HepG2 (cell line): ENCODE measurements around the gene KLF12. TPM values are rescaled to one million over a fixed set of nuclear protein-coding genes. Genes with fewer than 3 reads are reported as not detected.

Source experiments
- ATAC-seq: fragments of 200-7000 bp; cut with Tn5 transposase; 3 replicates; pipeline ENCODE4 v1.9.1; 2020; ENCODE audit warnings: mild to moderate bottlenecking, moderate library complexity
- BruUV-seq: library from RNA; stranded (reverse); fragments of 400-500 nt; replicated peaks from 2 replicates; lab custom pipeline; 2021; lab: Mats Ljungman, UMichigan
- CTCF ChIA-PET: fragments of 300-600 bp; formaldehyde crosslinking; extraction: SDS; loops from one replicate; lab custom pipeline; 2021; ENCODE audit warnings: low total read pairs, inconsistent platforms, low intra/inter-chr PET ratio; lab: Yijun Ruan, JAX
- POLR2A ChIA-PET: fragments of 350-600 bp; sonication (Branson Sonifier 250); formaldehyde crosslinking; loops from one replicate; lab custom pipeline; 2020; ENCODE audit warnings: antibody characterized with exemption, inconsistent platforms; lab: Yijun Ruan, JAX
- DNase-seq: peaks from one replicate; pipeline ENCODE4 v3.0.0-alpha.2; 2015; ENCODE audit warnings: low spot score
- FAIRE-seq: peaks from 3 replicates; lab custom pipeline; 2011; peaks lifted over from hg19 to GRCh38; lab: Jason Lieb, UNC
- H2AFZ ChIP-seq: one replicate; pipeline ENCODE4 v1.6.1; 2011; ENCODE audit warnings: low read length, inconsistent platforms
- H3K27ac ChIP-seq: fragments of 300-600 bp; 3 replicates; pipeline ENCODE4 v1.8.0; 2011; ENCODE audit warnings: mixed run types, mild to moderate bottlenecking, mixed read lengths, low read length, inconsistent platforms; ENCODE audit not compliant: insufficient read depth; ENCODE audit errors: extremely low read length
- H3K27me3 ChIP-seq, 2 experiments: fragments of 200-600 bp in 1 of 2; 2 replicates in 1 of 2; 3 replicates in 1 of 2; pipeline versions ENCODE4 v1.6.0 to v1.8.0; 2011; ENCODE audit warnings: low read length in 2 of 2, mild to moderate bottlenecking in 2 of 2, moderate library complexity in 2 of 2, inconsistent platforms in 1 of 2; ENCODE audit not compliant: insufficient read depth in 2 of 2, control insufficient read depth in 1 of 2
- H3K36me3 ChIP-seq, 2 experiments: fragments of 200-600 bp in 1 of 2; replicated peaks in 1 of 2; 2 replicates in 1 of 2; 3 replicates in 1 of 2; pipeline versions ENCODE4 v1.5.1 to v1.8.0; 2011; ENCODE audit warnings: low read length in 2 of 2, inconsistent platforms in 1 of 2; ENCODE audit not compliant: insufficient read depth in 2 of 2, control insufficient read depth in 1 of 2
- H3K4me1 ChIP-seq: 2 replicates; pipeline ENCODE4 v1.5.1; 2012; ENCODE audit warnings: low read length, inconsistent platforms; ENCODE audit not compliant: insufficient read depth
- H3K4me2 ChIP-seq: 2 replicates; pipeline ENCODE4 v1.6.0; 2011; ENCODE audit warnings: low read depth, low read length, inconsistent platforms
- H3K4me3 ChIP-seq, 3 experiments: fragments of 200-600 bp in 1 of 3; sonication (generic), shearing (Covaris generic) in 1 of 3; replicated peaks in 1 of 3; 2 replicates each; pipeline ENCODE4 v1.5.1; 2011 to 2016; ENCODE audit warnings: low read length in 3 of 3, inconsistent platforms in 2 of 3, low read depth in 2 of 3, mild to moderate bottlenecking in 2 of 3, control low read depth in 1 of 3, mixed read lengths in 1 of 3; ENCODE audit not compliant: insufficient read depth in 1 of 3
- H3K79me2 ChIP-seq: one replicate; pipeline ENCODE4 v1.6.1; 2011; ENCODE audit warnings: low read length, inconsistent platforms; ENCODE audit not compliant: insufficient read depth
- H3K9ac ChIP-seq: 2 replicates; pipeline ENCODE4 v1.6.0; 2011; ENCODE audit warnings: mild to moderate bottlenecking, low read depth, low read length, inconsistent platforms; ENCODE audit not compliant: insufficient read depth
- H3K9me3 ChIP-seq: 2 replicates; pipeline ENCODE4 v1.5.1; 2012; ENCODE audit warnings: mild to moderate bottlenecking, low read length
- H4K20me1 ChIP-seq: 2 replicates; pipeline ENCODE4 v1.6.0; 2011; ENCODE audit warnings: inconsistent platforms, mild to moderate bottlenecking, low read length, moderate library complexity; ENCODE audit not compliant: insufficient read depth
- HDAC2 ChIP-seq: sonication (generic); formaldehyde crosslinking; IDR thresholded peaks from 2 replicates; pipeline ENCODE4 v1.4.0; 2020; ENCODE audit warnings: missing genetic modification reagents
- MIXL1 ChIP-seq: IDR thresholded peaks from 2 replicates; pipeline ENCODE4 v1.6.1; 2016
- NCOA5 ChIP-seq: sonication (generic); formaldehyde crosslinking; IDR thresholded peaks from 2 replicates; pipeline ENCODE4 v1.4.0; 2020; ENCODE audit warnings: missing genetic modification reagents
- RBFOX2 ChIP-seq: fragments of 200-400 bp; formaldehyde crosslinking; IDR thresholded peaks from 2 replicates; pipeline ENCODE4 v1.6.1; 2017; ENCODE audit warnings: low read depth, mild to moderate bottlenecking, low read length
- RERE ChIP-seq: IDR thresholded peaks from 2 replicates; pipeline ENCODE4 v1.6.1; 2016; ENCODE audit warnings: low read depth, missing genetic modification reagents, missing compliant biosample characterization
- ZBTB2 ChIP-seq: sonication (generic); formaldehyde crosslinking; IDR thresholded peaks from 2 replicates; pipeline ENCODE4 v1.8.0; 2022; ENCODE audit warnings: low read depth, missing genetic modification reagents
- ZFP37 ChIP-seq: sonication (generic); formaldehyde crosslinking; IDR thresholded peaks from 2 replicates; pipeline ENCODE4 v1.4.0; 2020; ENCODE audit warnings: missing genetic modification reagents, borderline replicate concordance
- ZNF232 ChIP-seq: sonication (generic); formaldehyde crosslinking; IDR thresholded peaks from 2 replicates; pipeline ENCODE4 v1.4.0; 2020; ENCODE audit warnings: missing genetic modification reagents, borderline replicate concordance
- ZNF441 ChIP-seq: sonication (generic); formaldehyde crosslinking; IDR thresholded peaks from 2 replicates; pipeline ENCODE4 v1.7.0; 2021; ENCODE audit warnings: missing genetic modification reagents, borderline replicate concordance
- ZNF616 ChIP-seq: sonication (generic); formaldehyde crosslinking; IDR thresholded peaks from 2 replicates; pipeline ENCODE4 v1.5.0; 2020; ENCODE audit warnings: low read depth, mild to moderate bottlenecking, missing genetic modification reagents
- ZUFSP ChIP-seq: sonication (generic); formaldehyde crosslinking; IDR thresholded peaks from 2 replicates; pipeline ENCODE4 v1.9.0; 2021; ENCODE audit warnings: missing genetic modification reagents, mild to moderate bottlenecking, borderline replicate concordance
- WGBS: methylation state at CpG from one replicate; pipeline ENCODE4 v1.1.6; 2017; ENCODE audit warnings: low lambda C conversion rate; 5-methylcytosine and 5-hydroxymethylcytosine counted together
- in situ Hi-C: cut with HindIII; loops from 2 replicates; pipeline ENCODE4 v1.10.0; 2017; ENCODE audit warnings: low pct_unique_long_range_greater_than_20kb; ENCODE audit not compliant: extremely low pct_ligation_motif_present
- intact Hi-C: fragments of 100-400 bp; cut with micrococcal nuclease; formaldehyde crosslinking; loops from one replicate; pipeline ENCODE4 v1.10.0; 2022; ENCODE audit not compliant: unreplicated experiment
- polyA plus RNA-seq, 8 experiments: library from polyadenylated mRNA; depleted of rRNA in 3 of 8; stranded (reverse) in 7 of 8; unstranded in 1 of 8; fragments of >200 nt; fragmentation: Illumina TruSeq in 4 of 8; extraction: Trizol in 4 of 8; gene quantifications; 2 replicates each; pipeline versions ENCODE4 v1.2.1 to v1.2.3, GENCODE V29; 2011 to 2016; ENCODE audit warnings: low read depth in 4 of 8, missing spikeins in 1 of 8, mixed read lengths in 1 of 8; ENCODE audit not compliant: insufficient read depth in 1 of 8
- total RNA-seq, 5 experiments: library from RNA; depleted of rRNA; stranded (reverse); fragments of >200 nt; fragmentation: Illumina TruSeq; extraction: Trizol; gene quantifications; 2 replicates each; pipeline ENCODE4 v1.2.3, GENCODE V29; 2016; ENCODE audit warnings: low read depth in 1 of 5

KLF12 gene
- total and polyA plus RNA-seq, 2 of the 13 experiments (the other 11 are each of a cell fraction or from before 2014, with no cell fraction given): 0.66 to 1.5 TPM

- TF ChIP-seq ZBTB2 (CRISPR knock-in tag): no peak
- TF ChIP-seq ZNF441 (CRISPR knock-in tag): no peak
- no peak for TF ChIP-seq NCOA5 (CRISPR knock-in tag)
- TF ChIP-seq, all 625 proteins: peak for 0
Measured at GRCh38 chr13:74148352-74148751, 14.1 kb upstream of the KLF12 start (continued).

GRCh38 chr13:74145249-74145975, 11.2 kb upstream of the KLF12 start:
- POLR2A ChIA-PET: no interaction called here
- CTCF ChIA-PET: no interaction called here
- H3K4me3 ChIP-seq: no peak overlapping the region
- no peak overlapping the region for H3K27ac ChIP-seq
- intact Hi-C loops: no loop called here
- H3K36me3 ChIP-seq: no peaks in the 10 kb centered on the region
- no peaks in the 10 kb centered on the region for H3K9me3 ChIP-seq
- ATAC-seq: no peak
- FAIRE-seq: no peak
- H3K4me1 ChIP-seq: no peaks in the 10 kb centered on the region
- no TSS peak for BruUV-seq
- WGBS: 51% methylated on average over 2 of the region's 2 CpGs
- H3K79me2 ChIP-seq: no peaks in the 10 kb centered on the region
- no peaks in the 10 kb centered on the region for H4K20me1 ChIP-seq
- H3K9ac ChIP-seq: no peak overlapping the region
- in situ Hi-C loops: no loop called here
- no peak overlapping the region for H2AFZ ChIP-seq
- no peaks in the 10 kb centered on the region for H3K27me3 ChIP-seq
- DNase-seq: no peak
- no peak overlapping the region for H3K4me2 ChIP-seq
- no peak for TF ChIP-seq ZFP37 (CRISPR knock-in tag)
- TF ChIP-seq MIXL1: no peak
- TF ChIP-seq HDAC2: no peak
- no peak for TF ChIP-seq RERE (CRISPR knock-in tag)
- TF ChIP-seq ZUFSP: no peak
- TF ChIP-seq RBFOX2: no peak
- no peak for TF ChIP-seq ZNF232 (CRISPR knock-in tag)
- TF ChIP-seq ZNF616 (CRISPR knock-in tag): no peak
